SH-SY5Y (cell line): ENCODE data around the gene BCL11A.

ENCODE experiments used
- GATA2 ChIP-seq: IDR thresholded peaks from 2 replicates; pipeline ENCODE4 v1.6.1; 2011; ENCODE audit warnings: mild to moderate bottlenecking, low read depth, low read length
- GATA3 ChIP-seq: IDR thresholded peaks from 2 replicates; pipeline ENCODE4 v1.6.1; 2011; ENCODE audit warnings: low read depth, mild to moderate bottlenecking, low read length, moderate library complexity

GRCh38 chr2:60472663-60473289 is 80.7 kb downstream of the BCL11A start:
- TF ChIP-seq GATA2 (no peak), GATA3 (no peak)
